ENCODE results near the gene ANO7.

ANO7 gene

GRCh38 chr2:241182531-241183133 is 5.8 kb upstream of the ANO7 start:
- Histone ChIP-seq H2BK12ac (ENCODE audit: low read length) (no peak overlapping the region), H3K4me1 (ENCODE audit: control insufficient read depth in 1 of 2, insufficient read depth in 2 of 2, low read length in 2 of 2) (peaks cover 0 to 3% of the 10 kb centered on the region in 2 experiments), H2AK5ac (ENCODE audit: low read length) (no peak overlapping the region), H2AFZ (ENCODE audit: insufficient read depth, low read length, poor library complexity) (no peak overlapping the region), H3K27me3 (ENCODE audit: insufficient read depth, low read length) (no peaks in the 10 kb centered on the region), H3K79me1 (ENCODE audit: low read length) (no peaks in the 10 kb centered on the region), H2BK5ac (ENCODE audit: low read depth, low read length, poor library complexity) (no peak overlapping the region), H2BK120ac (ENCODE audit: insufficient read depth, low read length, poor library complexity) (no peak overlapping the region), H3K36me3 (ENCODE audit: control insufficient read depth in 1 of 2, insufficient read depth in 2 of 2, low read length in 2 of 2) (peaks cover 14 to 16% of the 10 kb centered on the region in 2 experiments), H4K12ac (ENCODE audit: low read depth, low read length) (no peak overlapping the region), H3K4ac (ENCODE audit: low read depth, low read length) (no peak overlapping the region), H3K79me2 (ENCODE audit: control insufficient read depth, insufficient read depth, low read length, poor library complexity) (no peaks in the 10 kb centered on the region), H4K8ac (ENCODE audit: low read depth, low read length) (no peak overlapping the region), H3K9ac (ENCODE audit: low read length) (no peak overlapping the region), H3K14ac (ENCODE audit: low read length) (no peak overlapping the region), H3K18ac (ENCODE audit: low read length) (no peak overlapping the region), H3K4me2 (ENCODE audit: low read length) (no peak overlapping the region), H3K4me3 (ENCODE audit: low read depth, low read length) (no peak overlapping the region), H3K27ac (ENCODE audit: low read depth, low read length) (no peak overlapping the region), H4K91ac (ENCODE audit: low read depth, low read length) (no peak overlapping the region), H3K23ac (ENCODE audit: low read length) (no peak overlapping the region), H3K9me3 (ENCODE audit: insufficient read depth, low read depth, low read length) (peaks cover 5% of the 10 kb centered on the region)
- WGBS (ENCODE audit: extremely low coverage, insufficient coverage, insufficient read length) = no CpG with 5 or more reads among the region's 28 CpGs
- DNase-seq = no peak

DNA sequence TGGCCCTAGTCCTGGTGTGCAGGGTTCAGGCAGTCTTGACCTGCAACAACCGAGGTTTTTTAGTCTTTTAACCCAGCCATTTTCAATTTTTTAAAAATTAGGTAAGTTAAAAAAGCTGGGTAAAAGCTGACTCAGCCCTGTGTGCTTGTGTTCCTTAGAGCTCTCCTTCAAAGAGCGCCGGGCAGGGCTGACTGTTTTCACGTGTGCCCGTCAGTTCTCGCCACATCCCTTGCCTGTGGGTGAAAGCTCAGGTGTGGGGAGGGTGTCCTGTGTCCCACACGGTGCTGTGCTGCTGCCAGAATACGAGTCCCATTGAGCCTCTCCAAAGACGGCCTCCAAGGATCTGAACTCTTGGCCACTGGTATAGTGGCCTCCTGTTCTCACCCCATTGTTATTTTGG is 5.3 kb upstream of the ANO7 start:
- Histone ChIP-seq H2AK5ac (ENCODE audit: low read length) (no peak overlapping the region), H3K9ac (ENCODE audit: low read length) (no peak overlapping the region), H4K12ac (ENCODE audit: low read depth, low read length) (no peak overlapping the region), H3K79me1 (ENCODE audit: low read length) (no peaks in the 10 kb centered on the region), H3K27ac (ENCODE audit: low read depth, low read length) (no peak overlapping the region), H3K4me3 (ENCODE audit: low read depth, low read length) (no peak overlapping the region), H2BK5ac (ENCODE audit: low read depth, low read length, poor library complexity) (no peak overlapping the region), H3K18ac (ENCODE audit: low read length) (no peak overlapping the region), H3K14ac (ENCODE audit: low read length) (no peak overlapping the region), H4K8ac (ENCODE audit: low read depth, low read length) (no peak overlapping the region), H2AFZ (ENCODE audit: insufficient read depth, low read length, poor library complexity) (no peak overlapping the region), H2BK12ac (ENCODE audit: low read length) (no peak overlapping the region), H3K23ac (ENCODE audit: low read length) (no peak overlapping the region), H3K9me3 (ENCODE audit: insufficient read depth, low read depth, low read length) (peaks cover 3% of the 10 kb centered on the region), H3K4me2 (ENCODE audit: low read length) (no peak overlapping the region), H2BK120ac (ENCODE audit: insufficient read depth, low read length, poor library complexity) (no peak overlapping the region), H3K79me2 (ENCODE audit: control insufficient read depth, insufficient read depth, low read length, poor library complexity) (no peaks in the 10 kb centered on the region), H3K36me3 (ENCODE audit: control insufficient read depth in 1 of 2, insufficient read depth in 2 of 2, low read length in 2 of 2) (peaks cover 11 to 13% of the 10 kb centered on the region in 2 experiments), H3K27me3 (ENCODE audit: insufficient read depth, low read length) (no peaks in the 10 kb centered on the region), H4K91ac (ENCODE audit: low read depth, low read length) (no peak overlapping the region), H3K4me1 (ENCODE audit: control insufficient read depth in 1 of 2, insufficient read depth in 2 of 2, low read length in 2 of 2) (peaks cover 0 to 3% of the 10 kb centered on the region in 2 experiments), H3K4ac (ENCODE audit: low read depth, low read length) (no peak overlapping the region)
- no CpG with 5 or more reads among the region's 9 CpGs for WGBS (ENCODE audit: extremely low coverage, insufficient coverage, insufficient read length)
- no peak for DNase-seq

GRCh38 chr2:241184901-241185300 is 3.6 kb upstream of the ANO7 start:
- H2AFZ ChIP-seq (ENCODE audit: insufficient read depth, low read length, poor library complexity) = no peak overlapping the region
- no CpG with 5 or more reads among the region's 9 CpGs for WGBS (ENCODE audit: extremely low coverage, insufficient coverage, insufficient read length)
- peaks cover 3% of the 10 kb centered on the region for H3K9me3 ChIP-seq (ENCODE audit: insufficient read depth, low read depth, low read length)
- DNase-seq = no peak
- no peak overlapping the region for H3K4me2 ChIP-seq (ENCODE audit: low read length)
- no peaks in the 10 kb centered on the region for H3K79me1 ChIP-seq (ENCODE audit: low read length)
- H3K14ac ChIP-seq (ENCODE audit: low read length) = no peak overlapping the region
- H2AK5ac ChIP-seq (ENCODE audit: low read length) = no peak overlapping the region
- no peak overlapping the region for H4K8ac ChIP-seq (ENCODE audit: low read depth, low read length)
- H3K27ac ChIP-seq (ENCODE audit: low read depth, low read length) = no peak overlapping the region
- no peaks in the 10 kb centered on the region for H3K27me3 ChIP-seq (ENCODE audit: insufficient read depth, low read length)
- no peak overlapping the region for H3K9ac ChIP-seq (ENCODE audit: low read length)
- no peak overlapping the region for H4K91ac ChIP-seq (ENCODE audit: low read depth, low read length)
- H3K79me2 ChIP-seq (ENCODE audit: control insufficient read depth, insufficient read depth, low read length, poor library complexity) = no peaks in the 10 kb centered on the region
- H3K23ac ChIP-seq (ENCODE audit: low read length) = no peak overlapping the region
- H2BK12ac ChIP-seq (ENCODE audit: low read length) = no peak overlapping the region
- no peak overlapping the region for H3K18ac ChIP-seq (ENCODE audit: low read length)
- H3K4me3 ChIP-seq (ENCODE audit: low read depth, low read length) = no peak overlapping the region
- no peak overlapping the region for H3K4ac ChIP-seq (ENCODE audit: low read depth, low read length)
- H3K4me1 ChIP-seq (ENCODE audit: control insufficient read depth in 1 of 2, insufficient read depth in 2 of 2, low read length in 2 of 2) = peaks cover 0 to 3% of the 10 kb centered on the region in 2 experiments
- no peak overlapping the region for H4K12ac ChIP-seq (ENCODE audit: low read depth, low read length)
- H2BK5ac ChIP-seq (ENCODE audit: low read depth, low read length, poor library complexity) = no peak overlapping the region
- peaks cover 10 to 11% of the 10 kb centered on the region in 2 experiments for H3K36me3 ChIP-seq (ENCODE audit: control insufficient read depth in 1 of 2, insufficient read depth in 2 of 2, low read length in 2 of 2)
- no peak overlapping the region for H2BK120ac ChIP-seq (ENCODE audit: insufficient read depth, low read length, poor library complexity)

- Histone ChIP-seq H2BK5ac (ENCODE audit: low read depth, low read length, poor library complexity) (no peak overlapping the region), H3K27ac (ENCODE audit: low read depth, low read length) (no peak overlapping the region)
- WGBS (ENCODE audit: extremely low coverage, insufficient coverage, insufficient read length) = no CpG with 5 or more reads among the region's 11 CpGs
Measured at GRCh38 chr2:241185961-241186360, 2.5 kb upstream of the ANO7 start.

More at GRCh38 chr2:241185961-241186360, 2.5 kb upstream of the ANO7 start:
- H4K91ac ChIP-seq (ENCODE audit: low read depth, low read length) = no peak overlapping the region
- H4K12ac ChIP-seq (ENCODE audit: low read depth, low read length) = no peak overlapping the region
- H3K18ac ChIP-seq (ENCODE audit: low read length) = no peak overlapping the region
- H3K4me3 ChIP-seq (ENCODE audit: low read depth, low read length) = no peak overlapping the region
- H3K9ac ChIP-seq (ENCODE audit: low read length) = no peak overlapping the region
- no peaks in the 10 kb centered on the region for H3K79me2 ChIP-seq (ENCODE audit: control insufficient read depth, insufficient read depth, low read length, poor library complexity)
- no peak overlapping the region for H2BK120ac ChIP-seq (ENCODE audit: insufficient read depth, low read length, poor library complexity)
- H3K36me3 ChIP-seq (ENCODE audit: control insufficient read depth in 1 of 2, insufficient read depth in 2 of 2, low read length in 2 of 2) = peaks cover 10 to 11% of the 10 kb centered on the region in 2 experiments
- H3K23ac ChIP-seq (ENCODE audit: low read length) = no peak overlapping the region
- no peak overlapping the region for H4K8ac ChIP-seq (ENCODE audit: low read depth, low read length)
- H2AFZ ChIP-seq (ENCODE audit: insufficient read depth, low read length, poor library complexity) = no peak overlapping the region
- no peaks in the 10 kb centered on the region for H3K79me1 ChIP-seq (ENCODE audit: low read length)
- H3K4me2 ChIP-seq (ENCODE audit: low read length) = no peak overlapping the region
- DNase-seq = no peak
- H2BK12ac ChIP-seq (ENCODE audit: low read length) = no peak overlapping the region
- H3K27me3 ChIP-seq (ENCODE audit: insufficient read depth, low read length) = no peaks in the 10 kb centered on the region
- H3K9me3 ChIP-seq (ENCODE audit: insufficient read depth, low read depth, low read length) = peaks cover 3% of the 10 kb centered on the region
- H3K4ac ChIP-seq (ENCODE audit: low read depth, low read length) = no peak overlapping the region
- peaks cover 0 to 3% of the 10 kb centered on the region in 2 experiments for H3K4me1 ChIP-seq (ENCODE audit: control insufficient read depth in 1 of 2, insufficient read depth in 2 of 2, low read length in 2 of 2)
- no peak overlapping the region for H3K14ac ChIP-seq (ENCODE audit: low read length)
- H2AK5ac ChIP-seq (ENCODE audit: low read length) = no peak overlapping the region
